GM21737 (cell line): Measurements from ENCODE around the gene TAF6.

Source experiments
- ATAC-seq: cut with Tn5 transposase; IDR thresholded peaks from one replicate; pipeline ENCODE4 v1.9.1; 2021; ENCODE audit warnings: mild to moderate bottlenecking, moderate library complexity; ENCODE audit not compliant: unreplicated experiment

TAF6 gene

DNA sequence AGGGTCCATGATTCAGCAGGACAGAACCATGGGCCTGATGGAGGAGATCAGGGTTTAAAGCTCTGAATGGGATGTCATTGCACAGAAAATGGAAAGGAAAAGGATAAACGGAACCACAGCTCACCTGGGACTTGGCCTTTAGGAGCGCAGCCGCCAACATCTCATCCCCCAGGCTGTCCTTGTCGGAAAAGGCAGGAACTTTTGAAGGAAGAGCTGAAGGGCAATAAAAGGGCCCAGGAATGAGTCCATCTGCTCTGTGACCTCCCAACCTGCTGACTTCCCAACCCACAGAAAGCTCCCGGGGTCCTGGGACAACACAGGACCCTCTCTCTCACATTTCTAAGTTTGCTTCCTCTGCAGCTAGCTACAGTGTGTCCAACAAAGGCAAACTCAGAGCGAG is 43.7 kb downstream of the TAF6 start:
- ATAC-seq: no peak

DNA sequence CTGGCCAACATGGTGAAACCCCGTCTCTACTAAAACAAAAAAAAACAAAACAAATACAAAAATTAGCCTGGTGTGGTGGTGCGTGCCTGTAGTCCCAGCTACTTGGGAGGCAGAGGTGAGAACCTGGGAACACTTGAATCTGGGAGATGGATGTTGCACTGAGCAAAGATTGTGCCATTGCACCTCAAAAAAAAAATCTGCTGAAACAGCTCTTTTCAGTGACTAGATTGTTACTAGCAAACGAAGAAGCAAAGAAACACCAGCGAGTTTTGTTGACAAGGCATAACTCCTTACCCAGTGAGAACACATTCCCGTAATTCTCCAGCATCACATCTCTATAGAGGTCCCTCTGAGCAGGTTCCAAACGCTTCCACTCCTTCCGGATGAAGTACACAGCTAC is 44.3 kb downstream of the TAF6 start:
- no peak for ATAC-seq

GRCh38 chr7:100072462-100072861 is 46.7 kb downstream of the TAF6 start:
- ATAC-seq: no peak

DNA sequence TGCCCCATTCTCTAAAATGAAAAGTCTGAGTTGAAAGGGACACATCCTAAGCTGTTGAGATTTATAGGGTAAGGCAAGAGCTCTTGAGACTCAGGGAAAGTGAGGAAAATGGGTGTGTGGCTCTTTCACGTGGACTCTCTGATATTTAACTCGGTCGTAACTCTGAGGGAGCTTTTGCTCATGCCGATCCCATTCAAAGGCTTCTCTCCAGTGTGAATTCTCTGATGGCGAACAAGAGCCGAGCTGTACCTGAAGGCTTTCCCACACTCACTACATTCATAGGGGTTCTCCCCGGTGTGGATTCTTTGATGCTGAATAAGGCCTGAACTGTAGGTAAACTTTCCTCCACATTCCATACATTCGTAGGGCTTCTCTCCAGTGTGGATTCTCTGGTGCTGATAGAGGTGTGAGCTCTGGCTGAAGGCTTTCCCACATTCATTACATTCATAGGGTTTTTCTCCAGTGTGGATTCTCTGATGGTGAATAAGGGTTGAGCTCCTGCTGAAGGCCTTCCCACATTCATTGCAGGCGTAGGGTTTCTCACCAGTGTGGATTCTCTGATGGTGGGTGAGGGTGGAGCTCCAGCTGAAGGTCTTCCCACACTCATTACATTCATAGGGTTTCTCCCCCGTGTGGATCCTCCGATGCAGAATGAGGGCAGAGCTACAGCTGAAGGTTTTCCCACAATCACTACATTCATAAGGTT is 48.0 kb downstream of the TAF6 start:
- no peak for ATAC-seq

- ATAC-seq: no peak
Measured at GRCh38 chr7:100069991-100070390, 49.2 kb downstream of the TAF6 start.

- ATAC-seq: no peak
Measured at GRCh38 chr7:100066953-100067352, 52.2 kb downstream of the TAF6 start.

- no peak for ATAC-seq
Measured at GRCh38 chr7:100065452-100066186, 53.5 kb downstream of the TAF6 start.

- ATAC-seq: no peak
Measured at GRCh38 chr7:100064162-100064561, 55.0 kb downstream of the TAF6 start.

GRCh38 chr7:100063376-100063775 is 55.8 kb downstream of the TAF6 start:
- no peak for ATAC-seq

- ATAC-seq: no peak
Measured at GRCh38 chr7:100061518-100062193, 57.5 kb downstream of the TAF6 start.

DNA sequence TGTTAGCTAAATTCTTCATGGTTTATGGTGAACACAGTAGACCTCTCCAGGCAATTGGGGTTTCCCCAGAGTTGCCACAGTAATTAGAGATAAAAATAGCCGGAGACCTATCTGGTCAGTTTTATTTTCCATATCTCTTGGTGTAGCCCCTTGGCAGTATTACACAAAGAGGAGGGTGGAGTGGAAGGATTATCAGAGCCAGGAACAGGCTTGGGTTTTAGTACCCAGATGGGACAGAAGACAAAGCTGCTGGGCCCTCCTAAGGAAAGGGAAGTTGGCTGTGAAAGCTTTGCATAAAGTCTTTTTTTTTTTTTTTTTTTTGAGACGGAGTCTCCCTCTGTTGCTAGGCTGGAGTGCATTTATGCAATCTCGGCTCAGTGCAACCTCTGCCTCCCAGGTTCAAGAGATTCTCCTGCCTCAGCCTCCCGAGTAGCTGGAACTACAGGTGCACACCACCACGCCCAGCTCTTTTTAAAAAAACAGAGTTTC is 59.9 kb downstream of the TAF6 start:
- ATAC-seq: no peak
